Measurements from ENCODE around the gene WDFY2.

Gene WDFY2

GRCh38 chr13:51714663-51715168 lies 130.5 kb downstream of the WDFY2 start:
- DNase-seq (ENCODE audit: low read depth in 2 of 2) = peak; percentile 13 to 85
- H3K4me3 ChIP-seq (replicated peaks in 1 of 2; ENCODE audit: low read depth in 2 of 2, low read length in 2 of 2) = no peak overlapping the region
- TF ChIP-seq CTCF (IDR thresholded peaks at IDR 0.05; ENCODE audit: low read depth, low read length) = no peak

- H3K4me3 ChIP-seq (replicated peaks in 1 of 2; ENCODE audit: low read depth in 2 of 2, low read length in 2 of 2) = no peak overlapping the region
- no peak for TF ChIP-seq CTCF (IDR thresholded peaks at IDR 0.05; ENCODE audit: low read depth, low read length)
- no peak for DNase-seq (ENCODE audit: low read depth in 2 of 2)
Measured at GRCh38 chr13:51715613-51716012, 131.4 kb downstream of the WDFY2 start.

- no peak for TF ChIP-seq CTCF (IDR thresholded peaks at IDR 0.05; ENCODE audit: low read depth, low read length)
- no peak overlapping the region for H3K4me3 ChIP-seq (replicated peaks in 1 of 2; ENCODE audit: low read depth in 2 of 2, low read length in 2 of 2)
- DNase-seq (ENCODE audit: low read depth in 2 of 2) = peak in 1 of 2 donors; percentile 50
Measured at GRCh38 chr13:51717786-51718398, 133.6 kb downstream of the WDFY2 start.

GRCh38 chr13:51719394-51719793 lies 135.1 kb downstream of the WDFY2 start:
- no peak for DNase-seq (ENCODE audit: low read depth in 2 of 2)
- TF ChIP-seq CTCF (IDR thresholded peaks at IDR 0.05; ENCODE audit: low read depth, low read length) = no peak
- no peak overlapping the region for H3K4me3 ChIP-seq (replicated peaks in 1 of 2; ENCODE audit: low read depth in 2 of 2, low read length in 2 of 2)

GRCh38 chr13:51721496-51721895 lies 137.2 kb downstream of the WDFY2 start:
- peak in 1 of 2 donors; percentile 30 for DNase-seq (ENCODE audit: low read depth in 2 of 2)
- TF ChIP-seq CTCF (IDR thresholded peaks at IDR 0.05; ENCODE audit: low read depth, low read length) = no peak
- no peak overlapping the region for H3K4me3 ChIP-seq (replicated peaks in 1 of 2; ENCODE audit: low read depth in 2 of 2, low read length in 2 of 2)

GRCh38 chr13:51723529-51723928 lies 139.3 kb downstream of the WDFY2 start:
- no peak for DNase-seq (ENCODE audit: low read depth in 2 of 2)
- TF ChIP-seq CTCF (IDR thresholded peaks at IDR 0.05; ENCODE audit: low read depth, low read length) = no peak

GRCh38 chr13:51724721-51725120 lies 140.5 kb downstream of the WDFY2 start:
- no peak overlapping the region for H3K4me3 ChIP-seq (replicated peaks in 1 of 2; ENCODE audit: low read depth in 2 of 2, low read length in 2 of 2)
- DNase-seq (ENCODE audit: low read depth in 2 of 2) = peak in 1 of 2 donors; percentile 12
- no peak for TF ChIP-seq CTCF (IDR thresholded peaks at IDR 0.05; ENCODE audit: low read depth, low read length)

More at GRCh38 chr13:51723529-51723928, 139.3 kb downstream of the WDFY2 start:
- H3K4me3 ChIP-seq (replicated peaks in 1 of 2; ENCODE audit: low read depth in 2 of 2, low read length in 2 of 2) = no peak overlapping the region
